Skin epidermis (tissue), 12 donors: ENCODE measurements around the gene COL4A1.

Experiments used
- H3K27ac ChIP-seq, 21 experiments: fragments of 200-600 bp; sonication (generic) in 11 of 21; one replicate each; pipeline ENCODE4 v1.5.0; 2020; ENCODE audit warnings: mild to moderate bottlenecking in 3 of 21, inconsistent platforms in 2 of 21, moderate library complexity in 2 of 21
- H3K4me3 ChIP-seq, 7 experiments: fragments of 200-600 bp; sonication (generic) in 2 of 7; one replicate each; pipeline ENCODE4 v1.5.0; 2020; ENCODE audit warnings: inconsistent platforms in 2 of 7, mild to moderate bottlenecking in 2 of 7, moderate library complexity in 1 of 7

The COL4A1 gene

GRCh38 chr13:110099922-110100321, 207.0 kb downstream of the COL4A1 start:
- no peak overlapping the region for H3K4me3 ChIP-seq
- no peak overlapping the region for H3K27ac ChIP-seq
